T-helper 9 cell (primary cell): ENCODE results near the gene SRSF6.
A peak's percentile ranks its signal among the peaks of the same experiment; 100 is the strongest.
"Not testable (repeated sequence)": the region's sequence is repeated elsewhere in the genome, so short reads cannot be mapped to it uniquely, and the experiment has no call there.

Experiments used
- DNase-seq: peaks from one replicate; pipeline ENCODE4 v3.0.0-alpha.2; 2020

The SRSF6 gene

GRCh38 chr20:43450841-43451799, 6.6 kb upstream of the SRSF6 start:
- DNase-seq: no peak

DNA sequence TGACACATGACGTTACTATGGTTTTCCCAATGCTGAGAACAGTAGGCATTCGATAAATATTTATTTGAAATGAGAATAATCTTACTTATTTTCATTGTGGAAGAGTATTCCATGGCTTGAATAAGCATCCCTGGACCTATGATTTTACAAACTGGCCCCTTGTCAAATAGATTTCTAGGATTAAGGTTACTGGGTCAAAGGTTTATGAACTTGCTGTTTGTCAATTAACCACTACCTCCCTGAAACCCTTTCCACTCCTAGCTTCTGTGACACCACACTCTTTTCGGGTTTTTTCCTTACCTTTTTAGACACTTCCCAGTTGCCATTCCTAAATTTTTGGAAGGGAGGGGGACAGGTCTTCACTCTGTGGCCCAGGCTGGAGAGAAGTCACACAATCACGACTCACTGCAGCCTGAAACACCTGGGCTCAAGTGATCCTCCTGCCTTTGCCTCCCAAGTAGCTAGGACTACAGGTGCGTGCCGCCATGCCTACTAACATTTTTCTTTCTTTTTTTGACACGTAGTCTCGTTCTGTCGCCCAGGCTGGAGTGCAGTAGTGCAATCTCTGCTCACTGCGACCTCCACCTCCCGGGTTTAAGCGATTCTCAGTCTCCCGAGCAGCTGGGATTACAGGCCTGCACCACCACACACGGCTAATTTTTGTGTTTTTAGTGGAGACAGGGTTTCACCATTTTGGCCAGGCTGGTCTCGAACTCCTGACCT, 5.1 kb upstream of the SRSF6 start:
- no peak for DNase-seq

- not testable (repeated sequence) for DNase-seq
These were observed 1.4 kb upstream of the SRSF6 start for GRCh38 chr20:43456252-43456651.

GRCh38 chr20:43456809-43457639, 672 bp upstream of the SRSF6 start:
- peak; percentile 79 for DNase-seq

DNA sequence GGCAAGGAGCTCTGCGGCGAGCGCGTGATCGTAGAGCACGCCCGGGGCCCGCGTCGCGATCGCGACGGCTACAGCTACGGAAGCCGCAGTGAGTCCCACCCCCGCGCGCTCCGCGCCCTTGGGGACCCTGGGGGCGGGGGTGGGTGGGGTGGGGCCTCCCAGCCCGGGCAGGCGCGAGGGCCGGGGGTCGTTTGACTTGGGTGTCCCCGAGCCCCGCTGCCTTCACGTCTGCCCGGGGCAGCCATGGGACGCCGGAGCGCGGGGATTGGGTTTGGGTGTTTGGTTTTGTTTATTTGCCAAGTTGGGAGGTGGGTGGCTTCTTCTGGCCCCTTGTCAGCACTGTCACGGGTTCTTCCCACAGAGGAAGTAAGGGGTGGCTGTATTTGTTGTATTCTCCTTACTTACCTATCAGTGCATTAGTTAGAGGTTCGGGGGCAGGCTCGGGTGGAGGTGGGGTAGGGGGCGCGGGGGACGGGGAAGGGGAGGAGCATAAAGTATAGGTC, 777 bp downstream of the SRSF6 start:
- no peak for DNase-seq

DNA sequence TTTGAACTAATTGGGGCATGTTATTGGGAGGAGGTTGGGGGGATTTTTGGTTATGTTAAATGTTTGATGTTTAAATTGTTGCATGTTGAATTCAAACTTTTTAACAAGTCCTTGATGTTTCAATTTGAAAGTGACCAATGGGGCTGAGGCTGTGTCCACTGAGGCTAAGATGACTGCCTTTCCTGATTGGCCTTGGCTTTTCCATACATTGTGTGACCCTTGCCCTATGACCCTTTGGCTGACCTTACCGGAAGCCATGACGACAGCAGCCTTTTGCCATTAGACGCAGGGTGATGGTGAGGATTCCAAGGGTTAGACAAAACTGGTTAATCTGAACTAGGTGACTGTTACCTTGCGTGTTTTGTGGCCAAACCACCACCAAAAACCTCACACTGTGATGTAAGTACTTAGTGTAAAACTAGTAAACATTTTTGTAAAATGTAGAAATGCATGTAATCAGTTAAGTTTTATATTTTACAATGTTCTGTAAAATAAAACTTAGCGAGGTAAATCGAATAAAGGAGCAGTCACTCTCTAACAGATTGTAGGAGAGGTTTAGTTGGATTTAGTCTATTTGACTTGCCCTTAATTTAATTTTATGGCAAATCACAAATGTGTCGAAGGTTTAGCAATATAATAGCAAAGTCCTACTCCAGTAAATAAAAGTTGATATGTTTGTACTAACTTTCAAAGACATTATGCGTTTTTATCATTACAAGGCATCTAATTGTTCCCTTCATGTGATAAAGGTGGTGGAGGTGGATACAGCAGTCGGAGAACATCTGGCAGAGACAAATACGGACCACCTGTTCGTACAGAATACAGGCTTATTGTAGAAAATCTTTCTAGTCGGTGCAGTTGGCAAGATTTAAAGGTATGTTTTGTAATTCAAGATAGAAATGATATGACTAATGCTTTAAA, 1.6 kb downstream of the SRSF6 start:
- no peak for DNase-seq

DNA sequence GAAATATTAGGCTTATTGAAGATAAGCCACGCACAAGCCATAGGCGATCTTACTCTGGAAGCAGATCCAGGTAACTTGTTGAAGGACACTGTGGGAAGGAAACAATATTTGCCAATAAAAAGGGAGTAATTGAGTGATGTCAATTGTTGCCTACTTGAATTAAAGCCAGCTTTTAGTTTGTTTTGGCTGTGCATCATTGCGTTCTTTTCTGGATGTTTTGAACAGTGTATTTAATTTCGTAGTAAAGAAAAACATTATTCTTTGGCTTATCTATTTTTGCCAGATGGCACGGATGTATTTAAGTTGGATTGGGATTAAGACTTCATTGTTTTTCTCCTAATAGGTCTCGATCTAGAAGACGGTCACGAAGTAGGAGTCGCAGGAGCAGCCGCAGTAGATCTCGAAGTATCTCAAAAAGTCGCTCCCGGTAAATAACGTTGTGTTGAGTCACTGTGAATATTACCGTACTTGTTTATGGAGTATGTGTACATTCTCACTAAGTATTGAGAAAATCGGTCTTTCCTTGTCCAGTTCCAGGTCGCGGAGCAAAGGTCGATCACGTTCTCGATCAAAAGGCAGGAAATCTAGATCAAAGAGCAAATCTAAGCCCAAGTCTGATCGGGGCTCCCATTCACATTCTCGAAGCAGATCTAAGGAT, 2.6 kb downstream of the SRSF6 start:
- no peak for DNase-seq

GRCh38 chr20:43460830-43461200, 3.1 kb downstream of the SRSF6 start:
- DNase-seq: no peak

GRCh38 chr20:43461894-43462659, 4.4 kb downstream of the SRSF6 start:
- DNase-seq: no peak

GRCh38 chr20:43462660-43463526, 5.2 kb downstream of the SRSF6 start:
- no peak for DNase-seq

- no peak for DNase-seq
These were observed 6.0 kb downstream of the SRSF6 start for GRCh38 chr20:43463527-43464218.

DNA sequence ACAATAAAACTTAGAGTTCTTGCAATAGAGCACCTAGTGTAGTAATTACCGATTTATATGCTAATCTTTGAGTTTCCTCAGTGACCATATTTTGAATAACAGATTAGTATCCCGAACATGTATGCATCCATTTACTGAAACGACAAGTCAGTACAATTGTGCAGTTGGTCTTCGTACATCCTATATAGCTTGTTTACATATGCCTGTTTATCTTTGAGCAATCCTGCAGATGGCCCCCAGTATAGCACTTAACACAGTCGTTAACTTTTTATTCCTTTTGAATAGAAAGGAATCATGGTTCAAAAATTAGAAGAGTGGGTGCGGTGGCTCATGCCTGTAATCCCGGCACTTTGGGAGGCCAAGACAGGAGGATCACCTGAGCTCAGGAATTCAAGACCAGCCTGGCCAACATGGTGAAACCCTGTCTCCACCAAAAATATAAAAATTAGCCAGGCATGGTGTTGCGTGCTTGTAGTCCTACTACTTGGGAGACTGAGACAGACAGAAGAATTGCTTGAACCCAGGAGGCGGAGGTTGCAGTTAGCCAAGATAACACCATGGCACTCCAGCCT, 6.6 kb downstream of the SRSF6 start:
- no peak for DNase-seq

GRCh38 chr20:43465625-43465943, 7.9 kb downstream of the SRSF6 start:
- DNase-seq: no peak

GRCh38 chr20:43467589-43467988, 9.9 kb downstream of the SRSF6 start:
- DNase-seq: no peak

GRCh38 chr20:43472671-43473380, 15.1 kb downstream of the SRSF6 start:
- DNase-seq: no peak

DNA sequence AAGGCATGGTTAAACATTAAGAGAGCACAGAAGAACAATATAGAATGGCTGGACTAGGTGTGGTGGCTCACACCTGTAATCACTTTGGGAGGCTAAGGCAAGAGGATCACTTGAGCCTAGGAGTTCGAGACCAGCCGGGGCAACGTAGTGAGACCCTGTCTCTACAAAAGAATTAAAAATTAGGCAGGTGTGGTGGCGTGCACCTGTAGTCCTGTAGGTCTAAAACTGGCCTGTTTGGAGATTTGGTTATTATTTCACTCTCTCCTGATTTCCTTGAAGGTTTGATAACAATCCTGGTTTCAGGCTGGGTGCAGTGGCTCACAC, 15.6 kb downstream of the SRSF6 start:
- DNase-seq: no peak

- DNase-seq: no peak
These were observed 19.5 kb downstream of the SRSF6 start for GRCh38 chr20:43477193-43477592.

DNA sequence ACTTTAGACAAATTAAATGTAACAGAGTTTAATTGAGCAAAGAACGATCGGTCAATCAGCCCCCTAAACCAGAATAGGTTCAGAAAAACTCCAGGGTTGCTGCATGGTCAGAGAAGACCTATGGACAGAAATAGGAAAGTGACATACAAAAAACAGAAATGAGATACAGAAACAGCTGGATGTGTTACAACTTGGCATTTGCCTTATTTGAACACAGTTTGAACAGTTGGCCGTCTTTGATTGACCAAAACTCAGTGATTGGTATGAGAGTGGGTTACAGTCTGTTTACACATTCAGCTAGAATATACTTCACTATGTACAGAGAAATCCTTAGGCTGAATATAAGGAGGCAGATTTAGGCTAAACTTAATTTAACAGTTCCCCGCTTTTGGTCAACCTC, 19.9 kb downstream of the SRSF6 start:
- DNase-seq: no peak
